Measurements from ENCODE around the gene CREG1.

The CREG1 gene

DNA sequence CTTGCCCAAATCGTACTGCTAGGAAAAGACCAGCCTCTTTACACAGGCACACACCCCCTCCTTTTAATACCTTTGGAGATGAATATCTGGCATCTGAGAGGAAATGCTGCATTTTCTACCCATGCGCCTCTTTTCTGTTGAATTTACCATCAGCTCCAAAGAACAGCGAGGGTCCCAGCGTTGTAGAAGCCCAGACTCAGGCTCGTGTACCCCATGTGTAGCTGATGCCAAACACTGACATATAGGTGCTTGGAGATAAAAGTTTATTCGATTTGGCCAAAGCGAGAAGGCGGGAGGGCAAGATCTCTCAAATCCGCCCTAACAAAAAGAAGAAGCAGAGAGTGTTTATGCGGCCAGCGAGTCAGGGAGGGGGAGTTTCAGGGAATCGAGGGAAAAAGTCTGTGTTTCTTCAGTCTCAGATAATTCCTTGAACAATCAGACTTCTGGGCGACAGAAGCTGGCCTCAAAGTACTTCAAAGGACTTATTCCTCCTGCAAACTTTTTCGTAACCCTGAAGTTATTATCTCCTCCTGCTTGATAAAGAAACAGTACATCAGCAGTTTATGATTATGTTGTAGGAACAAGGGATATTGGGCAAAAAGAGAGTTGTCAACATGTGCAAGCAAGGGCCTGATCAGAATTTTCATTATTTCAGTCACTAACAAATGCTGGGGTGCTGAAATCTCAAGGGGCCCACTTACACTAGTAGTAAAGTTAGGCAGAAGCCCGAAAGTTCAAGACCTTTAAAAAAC lies 642 bp upstream of the CREG1 start:
- no peak for DNase-seq (ENCODE audit: low read depth)
- TF ChIP-seq, protein P1, sequence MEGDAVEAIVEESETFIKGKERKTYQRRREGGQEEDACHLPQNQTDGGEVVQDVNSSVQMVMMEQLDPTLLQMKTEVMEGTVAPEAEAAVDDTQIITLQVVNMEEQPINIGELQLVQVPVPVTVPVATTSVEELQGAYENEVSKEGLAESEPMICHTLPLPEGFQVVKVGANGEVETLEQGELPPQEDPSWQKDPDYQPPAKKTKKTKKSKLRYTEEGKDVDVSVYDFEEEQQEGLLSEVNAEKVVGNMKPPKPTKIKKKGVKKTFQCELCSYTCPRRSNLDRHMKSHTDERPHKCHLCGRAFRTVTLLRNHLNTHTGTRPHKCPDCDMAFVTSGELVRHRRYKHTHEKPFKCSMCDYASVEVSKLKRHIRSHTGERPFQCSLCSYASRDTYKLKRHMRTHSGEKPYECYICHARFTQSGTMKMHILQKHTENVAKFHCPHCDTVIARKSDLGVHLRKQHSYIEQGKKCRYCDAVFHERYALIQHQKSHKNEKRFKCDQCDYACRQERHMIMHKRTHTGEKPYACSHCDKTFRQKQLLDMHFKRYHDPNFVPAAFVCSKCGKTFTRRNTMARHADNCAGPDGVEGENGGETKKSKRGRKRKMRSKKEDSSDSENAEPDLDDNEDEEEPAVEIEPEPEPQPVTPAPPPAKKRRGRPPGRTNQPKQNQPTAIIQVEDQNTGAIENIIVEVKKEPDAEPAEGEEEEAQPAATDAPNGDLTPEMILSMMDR (IDR thresholded peaks at IDR 0.05; ENCODE audit: control insufficient read depth, insufficient read depth, low read depth, low read length, missing control alignments), result no peak
- H3K4me3 ChIP-seq (ENCODE audit: control insufficient read depth, low read depth, low read length), result peak overlapping the region; percentile 21

DNA sequence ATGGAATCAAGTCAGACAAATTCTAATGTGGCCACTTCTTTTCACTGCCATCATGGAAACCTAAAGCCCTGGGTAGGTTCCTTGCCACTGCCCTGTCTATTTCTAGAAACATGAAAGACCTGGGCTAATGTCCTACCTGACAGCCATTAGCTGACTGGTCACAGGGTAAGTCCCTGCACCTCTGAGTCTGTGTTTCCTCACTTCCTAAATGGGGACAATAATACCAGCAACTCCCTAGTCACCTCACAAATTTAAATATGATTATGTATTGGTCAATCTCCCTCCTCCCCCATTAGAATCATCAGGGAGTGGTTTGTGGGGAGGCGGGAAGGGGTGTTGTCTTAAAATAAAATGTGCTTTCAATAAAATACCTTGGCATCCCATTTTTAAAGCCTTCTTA lies 2.2 kb downstream of the CREG1 start:
- H3K4me3 ChIP-seq (ENCODE audit: control insufficient read depth, low read depth, low read length), result no peak overlapping the region
- no peak for DNase-seq (ENCODE audit: low read depth)
- TF ChIP-seq, protein P1 (IDR thresholded peaks at IDR 0.05; ENCODE audit: control insufficient read depth, insufficient read depth, low read depth, low read length, missing control alignments), result no peak

DNA sequence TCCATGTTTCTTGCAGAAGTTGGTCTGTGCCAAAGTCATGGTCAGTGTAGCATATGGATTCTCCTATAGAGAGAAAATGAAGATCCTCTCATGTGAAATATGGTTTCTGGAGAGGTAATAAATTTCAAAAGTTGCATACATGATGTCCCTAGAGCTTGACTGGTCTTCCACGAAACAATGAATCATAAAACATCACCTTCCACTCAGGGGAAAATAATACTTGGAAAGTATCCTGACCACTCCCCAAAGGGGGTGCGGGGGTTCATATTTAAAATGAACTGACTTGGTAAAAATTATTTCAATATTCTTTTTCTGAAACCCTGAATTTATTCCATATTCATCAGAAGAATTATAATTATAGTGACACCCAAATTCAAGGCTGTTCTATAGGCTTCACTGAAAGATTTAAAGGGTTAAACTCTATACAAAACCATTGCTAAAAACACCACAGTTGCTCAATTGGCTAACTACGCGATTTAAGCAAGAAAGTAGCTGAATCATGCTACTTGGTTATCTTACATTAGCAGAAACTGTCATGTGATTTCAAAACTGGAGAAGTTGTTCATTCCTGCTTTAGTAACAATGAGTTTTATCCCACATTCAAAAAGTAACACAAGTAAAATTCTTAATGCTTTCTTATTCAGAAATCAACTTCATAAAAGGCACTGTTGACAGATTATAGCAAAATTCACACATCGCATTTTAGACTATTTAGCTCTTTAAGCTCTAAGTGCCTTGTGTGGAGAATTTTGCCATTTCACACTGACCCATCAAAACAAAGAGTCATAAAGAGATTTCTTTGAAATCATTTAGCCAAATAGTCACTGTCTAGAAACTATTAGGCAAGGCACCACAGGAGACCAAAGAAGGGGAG lies 5.3 kb downstream of the CREG1 start:
- TF ChIP-seq, protein P1 (IDR thresholded peaks at IDR 0.05; ENCODE audit: control insufficient read depth, insufficient read depth, low read depth, low read length, missing control alignments), result no peak
- H3K4me3 ChIP-seq (ENCODE audit: control insufficient read depth, low read depth, low read length), result no peak overlapping the region
- DNase-seq (ENCODE audit: low read depth), result peak; percentile 39

DNA sequence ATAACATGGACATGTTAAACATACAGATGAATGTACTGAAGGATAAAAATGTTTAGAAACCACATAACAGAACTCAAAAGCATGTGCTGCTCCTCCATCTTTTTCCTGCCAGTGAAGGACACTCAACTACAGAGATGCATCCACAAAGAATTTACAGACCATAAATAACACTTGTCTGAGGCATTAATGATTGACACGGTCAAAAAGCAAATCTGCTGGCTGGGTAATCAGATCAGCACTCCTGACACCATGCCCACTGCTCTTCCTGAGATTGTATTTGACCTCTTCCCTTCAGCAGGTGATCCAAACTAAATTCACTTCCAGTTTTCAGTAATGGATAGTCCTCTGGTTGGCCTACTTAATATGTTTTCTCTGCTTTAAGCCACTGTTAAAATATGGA lies 6.6 kb downstream of the CREG1 start:
- H3K4me3 ChIP-seq (ENCODE audit: control insufficient read depth, low read depth, low read length), result no peak overlapping the region
- DNase-seq (ENCODE audit: low read depth), result no peak
- TF ChIP-seq, protein P1 (IDR thresholded peaks at IDR 0.05; ENCODE audit: control insufficient read depth, insufficient read depth, low read depth, low read length, missing control alignments), result no peak

DNA sequence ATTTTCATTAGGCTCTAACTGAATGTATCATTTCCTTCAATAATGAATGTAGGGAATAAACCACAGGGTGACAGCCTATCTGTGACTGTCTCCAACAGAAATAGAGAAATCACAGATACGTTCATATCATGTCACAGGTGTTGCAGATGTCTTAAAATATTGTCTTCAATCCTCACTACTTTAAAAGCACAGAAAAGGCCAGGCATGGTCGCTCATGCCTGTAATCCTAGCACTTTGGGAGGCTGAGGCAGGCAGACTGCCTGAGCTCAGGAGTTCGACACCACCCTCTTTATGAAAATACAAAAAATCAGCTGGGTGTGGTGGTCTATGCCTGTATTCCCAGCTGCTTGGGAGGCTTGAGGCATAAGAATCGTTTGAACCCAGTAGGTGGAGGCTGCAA lies 8.2 kb downstream of the CREG1 start:
- no peak overlapping the region for H3K4me3 ChIP-seq (ENCODE audit: control insufficient read depth, low read depth, low read length)
- DNase-seq (ENCODE audit: low read depth), result no peak
- TF ChIP-seq, protein P1 (IDR thresholded peaks at IDR 0.05; ENCODE audit: control insufficient read depth, insufficient read depth, low read depth, low read length, missing control alignments), result no peak

DNA sequence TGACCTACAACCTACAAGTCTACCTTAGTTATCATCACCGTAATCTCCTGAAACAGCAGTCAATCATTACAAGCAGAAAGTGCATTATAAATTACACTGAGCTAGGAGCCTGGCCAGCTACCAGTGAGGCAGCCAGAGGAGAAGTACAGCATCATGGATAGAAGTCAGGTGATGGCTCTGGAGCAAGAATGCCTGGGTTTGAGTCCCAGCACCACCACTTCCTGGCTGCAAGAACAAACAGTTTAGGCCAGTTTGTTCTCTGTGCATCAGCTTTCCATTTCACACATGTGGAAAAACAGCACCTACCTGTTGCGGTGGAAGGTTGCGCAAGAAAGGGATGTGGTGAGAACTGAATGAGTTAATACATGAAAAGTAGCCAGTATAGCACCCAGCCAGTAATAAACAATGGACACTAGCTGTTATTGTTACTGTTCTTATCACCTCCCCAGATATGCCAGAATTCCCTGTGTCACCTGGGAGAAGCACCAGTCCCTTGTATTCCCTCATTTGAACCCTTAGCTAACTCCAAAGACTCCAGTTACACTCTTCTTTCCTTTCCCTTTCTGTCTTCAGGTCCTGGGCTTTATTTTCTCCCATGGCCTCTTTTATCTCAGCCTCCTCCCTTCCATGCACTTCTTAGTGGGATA lies 9.0 kb downstream of the CREG1 start:
- no peak overlapping the region for H3K4me3 ChIP-seq (ENCODE audit: control insufficient read depth, low read depth, low read length)
- TF ChIP-seq, protein P1 (IDR thresholded peaks at IDR 0.05; ENCODE audit: control insufficient read depth, insufficient read depth, low read depth, low read length, missing control alignments), result no peak
- no peak for DNase-seq (ENCODE audit: low read depth)

Measured in AG09309 (cell line).